ENCODE results near the gene NUP210. TPM values are rescaled to one million over a fixed set of nuclear protein-coding genes. Genes with fewer than 3 reads are reported as not detected.

The NUP210 gene
- polyA plus RNA-seq, 1 donor from 2014 or later = 72.2 TPM

DNA sequence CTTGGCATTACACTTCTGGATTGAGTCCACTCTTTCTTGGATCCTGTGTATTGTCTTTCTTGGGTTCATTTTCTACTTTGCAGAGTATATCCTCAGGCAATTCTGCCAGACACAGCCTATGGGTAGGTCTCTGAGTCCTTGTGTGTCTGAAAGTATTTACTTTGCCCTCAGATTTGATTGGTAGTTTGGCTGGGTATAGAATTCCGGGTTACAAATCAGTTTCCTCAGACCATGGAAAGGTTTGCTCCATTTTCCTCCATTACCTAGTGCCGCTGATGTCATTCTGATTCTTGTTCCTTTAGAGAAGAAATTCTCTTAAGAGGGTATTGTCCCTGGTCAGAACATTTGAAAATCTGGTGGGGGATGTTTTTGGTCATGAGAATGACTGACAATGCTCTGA lies 133.2 kb downstream of the NUP210 start:
- peaks cover 2% of the 10 kb centered on the region for H3K36me3 Mint-ChIP-seq
- peaks cover 4 to 15% (median 7%) of the 10 kb centered on the region in 3 donors for H3K9me3 Mint-ChIP-seq
- H3K27ac Mint-ChIP-seq = no peak overlapping the region
- H3K27me3 Mint-ChIP-seq = peaks cover 43% of the 10 kb centered on the region
- no peak overlapping the region for H3K4me3 Mint-ChIP-seq
- H3K4me1 Mint-ChIP-seq = peaks cover 4 to 9% (median 7%) of the 10 kb centered on the region in 3 donors

- Mint-ChIP-seq H3K9me3 (peaks cover 4 to 15% (median 7%) of the 10 kb centered on the region in 3 donors), H3K27me3 (peaks cover 46% of the 10 kb centered on the region), H3K36me3 (peaks cover 2% of the 10 kb centered on the region), H3K4me3 (peak overlapping the region in 2 of 4 donors; percentile 21 to 39), H3K27ac (no peak overlapping the region), H3K4me1 (peaks cover 4 to 9% (median 8%) of the 10 kb centered on the region in 3 donors)
These were observed 135.0 kb downstream of the NUP210 start for GRCh38 chr3:13285007-13285567.

DNA sequence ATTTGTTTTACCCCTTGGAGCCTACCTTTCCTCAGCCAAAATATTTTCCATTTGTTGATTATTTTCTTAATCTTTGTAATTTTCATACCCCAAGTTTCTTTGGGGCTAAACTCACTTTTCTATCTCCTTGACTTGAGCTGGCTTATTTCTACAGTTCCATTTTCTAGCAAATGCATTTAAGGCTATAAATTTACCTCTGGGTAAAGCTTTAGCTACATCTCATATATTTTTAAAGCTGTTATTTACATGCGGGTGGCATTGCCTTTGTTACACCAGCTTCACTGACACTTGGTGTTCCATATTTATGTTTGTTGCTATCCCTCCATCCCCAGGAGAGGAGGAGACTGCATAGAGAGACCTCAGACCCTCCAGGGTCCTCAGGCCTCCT lies 136.3 kb downstream of the NUP210 start:
- Mint-ChIP-seq H3K4me3 (peak overlapping the region in 3 of 4 donors; percentile 52 to 65 (median 61)), H3K27ac (peak overlapping the region in 1 of 3 donors; percentile 10), H3K36me3 (peaks cover 2% of the 10 kb centered on the region), H3K27me3 (peaks cover 46% of the 10 kb centered on the region), H3K4me1 (peaks cover 4 to 9% (median 8%) of the 10 kb centered on the region in 3 donors), H3K9me3 (peaks cover 4 to 15% (median 7%) of the 10 kb centered on the region in 3 donors)

DNA sequence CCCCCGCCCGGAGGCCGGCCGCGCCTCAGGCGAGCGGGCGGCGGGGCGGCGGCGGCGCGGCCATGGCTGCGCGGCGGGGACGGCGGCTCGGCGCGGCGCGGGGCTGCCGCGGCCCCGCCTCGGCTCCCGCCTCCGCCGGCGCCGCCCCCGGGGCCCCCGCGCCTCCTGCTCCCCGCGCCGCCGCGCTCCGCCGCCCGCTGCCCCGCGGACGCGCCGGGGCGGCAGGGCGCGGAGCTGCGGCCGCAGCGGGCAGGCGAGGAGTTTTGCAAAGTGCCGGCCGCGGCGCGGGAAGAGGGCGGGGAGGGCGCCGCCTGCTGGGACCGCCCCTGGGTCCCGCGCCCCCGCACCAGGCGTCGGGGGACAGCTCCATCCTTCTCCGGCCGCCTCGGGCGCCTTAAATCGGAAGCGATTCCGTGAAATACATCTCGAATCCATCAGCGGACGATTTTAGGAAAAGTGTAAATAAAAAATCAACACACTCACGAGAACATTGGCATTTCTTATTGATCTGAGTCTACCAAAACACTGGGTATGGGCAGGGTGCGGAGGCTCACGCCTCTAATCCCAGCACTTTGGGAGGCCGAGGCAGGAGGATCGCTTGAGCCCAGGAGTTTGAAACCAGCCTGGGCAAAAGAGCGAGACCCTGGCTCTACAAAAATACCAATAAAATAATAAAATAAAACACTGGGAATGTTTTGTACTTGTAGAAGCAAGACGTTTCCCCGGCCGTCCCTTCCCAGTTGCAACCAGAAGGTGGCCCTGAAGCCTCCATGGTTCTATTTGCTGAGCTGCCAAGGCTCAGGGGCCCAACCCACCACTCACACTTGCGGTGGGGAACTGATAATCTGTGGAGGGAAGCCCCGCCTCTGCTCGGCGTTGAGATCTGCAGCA lies 136.9 kb downstream of the NUP210 start:
- Mint-ChIP-seq H3K9me3 (peaks cover 4 to 15% (median 7%) of the 10 kb centered on the region in 3 donors), H3K4me3 (peak overlapping the region; percentile 52 to 85 (median 80)), H3K36me3 (peaks cover 2% of the 10 kb centered on the region), H3K27ac (peak overlapping the region in 2 of 3 donors; percentile 10 to 45), H3K27me3 (peaks cover 46% of the 10 kb centered on the region), H3K4me1 (peaks cover 4 to 9% (median 8%) of the 10 kb centered on the region in 3 donors)

GRCh38 chr3:13282358-13282985 lies 137.7 kb downstream of the NUP210 start:
- peaks cover 4 to 15% (median 7%) of the 10 kb centered on the region in 3 donors for H3K9me3 Mint-ChIP-seq
- H3K27ac Mint-ChIP-seq = no peak overlapping the region
- H3K36me3 Mint-ChIP-seq = peaks cover 2% of the 10 kb centered on the region
- peaks cover 3 to 9% (median 4%) of the 10 kb centered on the region in 3 donors for H3K4me1 Mint-ChIP-seq
- peak overlapping the region in 1 of 4 donors; percentile 38 for H3K4me3 Mint-ChIP-seq
- H3K27me3 Mint-ChIP-seq = peaks cover 43% of the 10 kb centered on the region

DNA sequence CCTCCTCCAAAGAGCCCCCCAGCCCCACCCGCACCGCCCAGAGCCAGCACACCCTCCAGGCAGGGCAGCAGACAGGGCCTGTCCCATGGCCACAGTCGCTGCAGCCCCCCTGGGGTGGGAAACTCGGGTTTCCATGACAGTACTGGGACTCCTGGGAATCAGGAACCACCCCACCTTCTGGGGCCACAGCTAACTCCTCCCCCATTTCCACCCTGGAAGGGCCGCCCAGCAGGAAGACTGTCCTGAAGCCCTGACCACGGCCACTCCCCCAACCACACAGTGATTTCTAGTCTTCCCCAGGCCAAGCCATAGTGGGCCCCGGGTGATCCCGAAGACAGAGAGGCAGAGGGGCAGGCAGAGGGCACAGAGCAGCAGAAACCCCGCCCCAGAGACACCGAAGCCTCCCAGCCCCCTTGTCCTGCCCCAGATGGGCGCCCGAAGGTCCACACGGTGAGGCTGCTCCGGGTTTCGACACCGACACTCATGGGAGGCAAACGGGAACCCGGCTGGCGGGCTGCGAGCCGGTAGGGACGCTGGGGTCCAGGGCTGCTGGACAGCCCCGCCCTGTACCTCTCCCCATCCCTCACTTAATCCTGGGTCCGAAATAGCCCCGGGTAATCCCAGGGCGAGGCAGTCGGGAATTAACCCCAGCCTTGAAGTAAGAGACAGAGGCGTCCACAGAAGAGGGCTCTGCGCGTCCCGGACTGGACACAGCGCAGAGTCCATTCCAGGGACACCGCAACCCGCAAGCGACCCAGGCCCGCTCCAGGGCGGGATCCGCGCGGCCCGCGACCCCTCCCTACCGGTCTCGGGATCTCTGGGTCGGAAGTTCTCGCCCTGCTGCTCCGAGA lies 138.4 kb downstream of the NUP210 start:
- peaks cover 3 to 9% (median 4%) of the 10 kb centered on the region in 3 donors for H3K4me1 Mint-ChIP-seq
- H3K27ac Mint-ChIP-seq = no peak overlapping the region
- H3K4me3 Mint-ChIP-seq = peak overlapping the region in 3 of 4 donors; percentile 38 to 71 (median 51)
- peaks cover 2% of the 10 kb centered on the region for H3K36me3 Mint-ChIP-seq
- H3K9me3 Mint-ChIP-seq = peaks cover 0 to 12% (median 0%) of the 10 kb centered on the region in 3 donors
- H3K27me3 Mint-ChIP-seq = peaks cover 37% of the 10 kb centered on the region

DNA sequence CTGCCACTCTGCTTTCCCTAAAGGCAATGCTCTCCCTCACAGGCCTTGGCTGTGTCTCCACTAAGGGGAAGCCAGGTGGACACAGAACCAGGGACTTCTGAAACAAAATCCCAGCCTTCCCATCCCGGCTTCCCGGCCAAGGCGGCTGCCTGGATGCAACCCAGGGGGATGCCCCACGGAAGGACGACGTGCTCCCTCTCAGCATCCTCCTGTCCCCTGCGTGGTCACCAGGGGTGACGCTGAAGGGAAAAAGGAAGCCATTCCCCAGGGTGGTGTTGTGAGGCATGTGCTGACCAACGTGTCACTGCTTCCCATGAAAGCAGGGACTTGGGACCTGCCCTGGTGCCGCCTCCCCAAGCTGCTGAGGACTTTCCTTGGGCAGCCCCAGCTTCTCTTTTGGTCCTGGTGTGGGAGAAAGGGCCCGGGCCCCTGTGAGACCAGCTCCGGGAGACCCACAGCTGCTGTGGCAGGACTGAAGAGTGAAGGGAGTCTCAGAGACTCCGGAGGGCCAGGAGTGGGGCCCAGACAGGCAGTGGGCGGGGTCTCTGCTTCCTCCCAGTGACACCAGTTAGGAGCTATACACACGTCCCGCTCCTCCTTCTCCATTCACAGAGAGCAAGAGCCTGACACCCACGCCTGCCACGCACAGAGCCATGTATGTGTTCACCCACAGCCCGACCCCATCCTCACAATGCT lies 139.2 kb downstream of the NUP210 start:
- H3K27me3 Mint-ChIP-seq = peaks cover 31% of the 10 kb centered on the region
- H3K4me3 Mint-ChIP-seq = peak overlapping the region in 3 of 4 donors; percentile 37 to 71 (median 38)
- peaks cover 0 to 7% (median 0%) of the 10 kb centered on the region in 3 donors for H3K9me3 Mint-ChIP-seq
- H3K36me3 Mint-ChIP-seq = no peaks in the 10 kb centered on the region
- peak overlapping the region in 1 of 3 donors; percentile 83 for H3K27ac Mint-ChIP-seq
- H3K4me1 Mint-ChIP-seq = peaks cover 3 to 9% (median 4%) of the 10 kb centered on the region in 3 donors

DNA sequence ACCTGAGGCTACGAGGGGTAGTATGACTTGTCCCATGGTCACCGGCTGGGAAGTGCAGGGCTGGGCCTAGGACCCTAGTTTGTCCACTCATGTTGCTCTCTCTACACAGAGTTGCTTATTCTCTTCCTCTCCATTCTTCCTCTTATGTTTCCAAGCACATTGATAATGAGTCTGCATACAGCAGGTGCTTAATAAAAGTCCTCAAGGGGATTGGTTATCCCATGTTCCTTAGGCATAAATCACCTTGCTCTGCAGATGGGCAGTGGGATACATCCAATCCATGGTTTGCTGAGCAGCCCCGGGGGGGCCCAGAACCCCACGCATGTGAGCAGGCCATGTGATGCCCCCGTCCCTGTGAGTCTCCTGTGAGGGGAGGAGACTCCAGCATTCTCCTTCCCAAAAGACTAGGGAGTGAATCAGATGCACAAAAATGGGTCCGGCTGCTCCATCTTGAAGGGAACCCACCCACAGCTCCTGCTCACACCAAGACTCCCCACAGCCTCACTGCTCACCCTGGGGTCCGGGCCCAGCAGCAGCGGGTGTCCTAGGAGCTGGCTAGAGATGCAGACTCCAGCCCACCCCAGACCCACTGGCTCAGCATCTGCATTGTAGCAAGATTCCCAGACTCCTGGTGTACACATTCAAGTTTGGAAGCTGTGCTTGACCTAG lies 139.9 kb downstream of the NUP210 start:
- H3K4me3 Mint-ChIP-seq = no peak overlapping the region
- H3K4me1 Mint-ChIP-seq = peaks cover 3 to 9% (median 4%) of the 10 kb centered on the region in 3 donors
- H3K36me3 Mint-ChIP-seq = no peaks in the 10 kb centered on the region
- H3K27me3 Mint-ChIP-seq = peaks cover 30% of the 10 kb centered on the region
- peaks cover 0 to 7% (median 0%) of the 10 kb centered on the region in 3 donors for H3K9me3 Mint-ChIP-seq
- H3K27ac Mint-ChIP-seq = no peak overlapping the region

DNA sequence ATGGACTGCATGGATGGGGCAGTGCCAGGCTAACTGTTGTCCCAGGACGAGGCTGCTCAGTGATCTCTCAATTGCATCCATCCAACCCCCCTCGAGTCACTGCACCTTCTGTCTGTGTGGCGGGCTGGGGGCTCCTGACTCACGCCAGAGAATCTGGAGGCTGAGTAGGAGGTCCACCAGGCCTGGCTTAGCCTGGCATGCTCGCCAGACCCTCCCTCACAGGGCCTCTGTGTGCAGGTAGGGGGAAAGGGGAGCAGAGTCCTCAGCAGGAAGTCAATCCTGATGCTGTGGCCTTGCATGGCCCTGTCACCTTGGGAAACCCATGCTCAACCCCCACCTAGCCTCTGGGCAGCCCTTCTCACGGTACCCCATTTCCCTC lies 140.6 kb downstream of the NUP210 start:
- Mint-ChIP-seq H3K27ac (no peak overlapping the region), H3K9me3 (peaks cover 0 to 7% (median 0%) of the 10 kb centered on the region in 3 donors), H3K4me1 (peaks cover 4 to 9% (median 7%) of the 10 kb centered on the region in 3 donors), H3K36me3 (no peaks in the 10 kb centered on the region), H3K4me3 (peak overlapping the region in 2 of 4 donors; percentile 12 to 27), H3K27me3 (peaks cover 27% of the 10 kb centered on the region)

DNA sequence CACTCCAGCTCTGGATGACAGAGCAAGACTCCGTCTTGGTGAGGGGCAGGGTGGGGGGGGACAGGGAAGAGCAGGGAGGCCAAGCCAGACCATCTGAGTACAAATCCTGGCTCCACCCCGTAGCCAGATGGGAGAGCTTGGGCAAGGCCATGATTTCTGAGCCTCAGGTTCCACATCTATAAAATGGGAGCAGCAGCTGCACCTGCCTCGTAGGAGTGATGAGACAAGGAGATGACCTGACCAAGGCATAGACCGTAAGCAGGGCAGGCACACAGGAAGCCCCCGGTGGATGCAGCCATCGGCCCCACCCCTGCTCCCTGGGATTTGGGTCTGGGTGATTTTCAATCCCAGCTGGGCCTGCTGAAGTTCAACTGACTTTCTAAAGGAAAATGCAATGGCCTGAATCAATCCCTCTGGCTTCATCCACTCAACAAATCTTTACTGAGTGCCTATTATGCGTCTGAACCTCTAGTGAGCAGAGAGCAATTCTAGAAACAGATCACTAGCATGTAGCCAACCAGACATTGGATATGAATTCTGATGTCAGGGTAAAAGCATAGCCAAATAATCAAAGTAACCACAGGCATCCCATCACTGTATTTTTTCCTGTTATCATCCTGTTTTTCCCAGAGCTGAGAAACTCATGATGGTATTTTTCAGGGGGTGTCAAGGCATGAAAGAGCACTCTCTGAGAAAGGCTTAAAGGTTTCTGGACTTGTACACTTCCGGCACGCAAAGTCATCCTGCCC lies 141.2 kb downstream of the NUP210 start:
- H3K27ac Mint-ChIP-seq = no peak overlapping the region
- H3K4me3 Mint-ChIP-seq = peak overlapping the region in 1 of 4 donors; percentile 12
- peaks cover 0 to 5% (median 0%) of the 10 kb centered on the region in 3 donors for H3K9me3 Mint-ChIP-seq
- H3K36me3 Mint-ChIP-seq = no peaks in the 10 kb centered on the region
- H3K27me3 Mint-ChIP-seq = peaks cover 25% of the 10 kb centered on the region
- H3K4me1 Mint-ChIP-seq = peaks cover 4 to 9% (median 8%) of the 10 kb centered on the region in 3 donors

GRCh38 chr3:13277860-13278531 lies 142.1 kb downstream of the NUP210 start:
- Mint-ChIP-seq H3K4me1 (peaks cover 0 to 7% (median 1%) of the 10 kb centered on the region in 3 donors), H3K27me3 (peaks cover 25% of the 10 kb centered on the region)

GRCh38 chr3:13277196-13277813 lies 142.8 kb downstream of the NUP210 start:
- Mint-ChIP-seq H3K9me3 (no peaks in the 10 kb centered on the region), H3K27me3 (peaks cover 25% of the 10 kb centered on the region), H3K4me1 (peaks cover 0 to 9% (median 1%) of the 10 kb centered on the region in 3 donors), H3K4me3 (no peak overlapping the region), H3K36me3 (no peaks in the 10 kb centered on the region), H3K27ac (no peak overlapping the region)

More at GRCh38 chr3:13277860-13278531, 142.1 kb downstream of the NUP210 start:
- no peaks in the 10 kb centered on the region for H3K9me3 Mint-ChIP-seq
- H3K4me3 Mint-ChIP-seq = no peak overlapping the region
- no peak overlapping the region for H3K27ac Mint-ChIP-seq
- no peaks in the 10 kb centered on the region for H3K36me3 Mint-ChIP-seq
